T-cell (primary cell): ENCODE measurements around the gene SAMD1. TPM values are rescaled to one million over a fixed set of nuclear protein-coding genes. Genes with fewer than 3 reads are reported as not detected.

Source experiments
- ATAC-seq, 4 experiments: fragments of 200-7000 bp in 3 of 4; fragments of 150-1000 bp in 1 of 4; cut with Tn5 transposase; replicated peaks in 1 of 4; 1 replicate in 3 of 4; 2 replicates in 1 of 4; pipeline ENCODE4 v1.10.0; 2021; ENCODE audit warnings: moderate library complexity in 3 of 4, mild to moderate bottlenecking in 2 of 4, moderate number of reproducible peaks in 1 of 4
- CTCF ChIA-PET, 2 donors: fragments of 300-600 bp; sonication (Branson Sonifier 250); formaldehyde crosslinking; loops; one replicate each; lab custom pipeline; 2022; ENCODE audit warnings: antibody characterized with exemption in 2 of 2; lab: Charles Lee
- POLR2A ChIA-PET, 2 donors: fragments of 300-600 bp; sonication (Branson Sonifier 250); formaldehyde crosslinking; loops; one replicate each; lab custom pipeline; 2022; ENCODE audit warnings: antibody characterized with exemption in 2 of 2; lab: Charles Lee
- DNase-seq, 35 experiments: peaks; one replicate each; pipeline versions ENCODE4 v3.0.0 to v3.0.0-alpha.2; 2013 to 2023
- H3K27ac ChIP-seq: one replicate; pipeline ENCODE4 v1.5.1; 2013; ENCODE audit warnings: low read length
- H3K27me3 ChIP-seq, 2 experiments: replicated peaks in 1 of 2; 1 replicate in 1 of 2; 2 replicates in 1 of 2; pipeline versions ENCODE4 v1.6.1 to v1.7.0; 2013; ENCODE audit warnings: low read length in 1 of 2, mixed read lengths in 1 of 2; ENCODE audit not compliant: control insufficient read depth in 2 of 2, insufficient read depth in 2 of 2; ENCODE audit errors: extremely low read depth in 1 of 2
- H3K36me3 ChIP-seq, 2 donors: 1 replicate in 1 of 2; 2 replicates in 1 of 2; pipeline versions ENCODE4 v1.6.1 to v1.7.0; 2013; ENCODE audit warnings: low read length in 1 of 2; ENCODE audit not compliant: control insufficient read depth in 2 of 2, insufficient read depth in 1 of 2; ENCODE audit errors: extremely low read depth in 1 of 2
- H3K4me1 ChIP-seq, 2 experiments: 1 replicate in 1 of 2; 2 replicates in 1 of 2; pipeline versions ENCODE4 v1.6.1 to v1.7.0; 2013; ENCODE audit warnings: low read length in 2 of 2, mixed read lengths in 1 of 2; ENCODE audit not compliant: insufficient read depth in 2 of 2, control insufficient read depth in 1 of 2; ENCODE audit errors: extremely low read depth in 1 of 2
- H3K4me3 ChIP-seq, 2 donors: 1 replicate in 1 of 2; 2 replicates in 1 of 2; pipeline versions ENCODE4 v1.5.1 to v1.7.0; 2013; ENCODE audit warnings: mild to moderate bottlenecking in 2 of 2, low read length in 1 of 2, moderate library complexity in 1 of 2; ENCODE audit not compliant: control insufficient read depth in 1 of 2; ENCODE audit errors: extremely low read depth in 1 of 2
- H3K9me3 ChIP-seq: 2 replicates; pipeline ENCODE4 v1.7.0; 2013
- H3K27ac Mint-ChIP-seq, 2 donors: one replicate each; pipeline ENCODE4 v1.8.0; 2020 to 2021; ENCODE audit warnings: mild to moderate bottlenecking in 2 of 2, mixed read lengths in 2 of 2
- H3K27me3 Mint-ChIP-seq, 2 donors: one replicate each; pipeline ENCODE4 v1.8.0; 2021 to 2022; ENCODE audit warnings: mixed read lengths in 2 of 2
- H3K36me3 Mint-ChIP-seq: one replicate; pipeline ENCODE4 v1.8.0; 2021; ENCODE audit warnings: mixed read lengths
- H3K4me1 Mint-ChIP-seq, 3 donors: one replicate each; pipeline ENCODE4 v1.8.0; 2020 to 2022; ENCODE audit warnings: mixed read lengths in 3 of 3, mild to moderate bottlenecking in 1 of 3
- H3K4me3 Mint-ChIP-seq, 3 donors: one replicate each; pipeline ENCODE4 v1.8.0; 2020 to 2022; ENCODE audit warnings: mild to moderate bottlenecking in 3 of 3, mixed read lengths in 3 of 3, moderate library complexity in 3 of 3
- H3K9me3 Mint-ChIP-seq, 3 donors: one replicate each; pipeline ENCODE4 v1.8.0; 2020 to 2022; ENCODE audit warnings: mixed read lengths in 3 of 3
- WGBS: methylation state at CpG from one replicate; pipeline ENCODE4 v1.1.5; 2013; ENCODE audit warnings: missing lambda C conversion rate; ENCODE audit not compliant: insufficient coverage; 5-methylcytosine and 5-hydroxymethylcytosine counted together
- total RNA-seq, 35 experiments: library from RNA in 6 of 35; stranded (reverse) in 6 of 35; fragments of 120-200 nt in 1 of 35; gene quantifications; one replicate each; pipeline versions ENCODE4 v1.2.1 to v1.2.4 and lab custom pipeline; 2013 to 2026

The SAMD1 gene
- total RNA-seq, 5 donors from 2014 or later (not counting 1 experiment from before 2014, with no cell fraction given) = 38.9 to 75.0 (median 59.2) TPM

- no peaks in the 10 kb centered on the region for H3K36me3 ChIP-seq
- DNase-seq (no peak), ATAC-seq (no peak)
- Mint-ChIP-seq H3K4me1 (peaks cover 51 to 59% (median 59%) of the 10 kb centered on the region in 3 donors), H3K36me3 (no peaks in the 10 kb centered on the region), H3K27me3 (no peaks in the 10 kb centered on the region), H3K9me3 (no peaks in the 10 kb centered on the region), H3K4me3 (peak overlapping the region; percentile 88 to 95 (median 92)), H3K27ac (peak overlapping the region; percentile 23 to 66)
- no peaks in the 10 kb centered on the region for H3K9me3 ChIP-seq
- H3K4me1 ChIP-seq = peaks cover 31 to 63% of the 10 kb centered on the region in 2 experiments
- no peak overlapping the region for H3K27ac ChIP-seq
- ChIA-PET CTCF (interaction anchor here in 1 of 2 donors (1.0 to 2.3 kb wide), 2 partner anchors 21 to 34 kb away, joined by 5 to 10 read pairs; partner anchors contain the start of gene ASF1B), POLR2A (interaction anchor here in 1 of 2 donors (0.6 kb wide), 2 partner anchors 450 to 838 kb away, joined by 3 to 4 read pairs; no protein-coding TSS in a partner anchor)
- 82% methylated on average over 3 of the region's 5 CpGs for WGBS
- no peaks in the 10 kb centered on the region for H3K27me3 ChIP-seq
- H3K4me3 ChIP-seq = no peak overlapping the region
Measured at GRCh38 chr19:14115756-14116155, 25.2 kb upstream of the SAMD1 start.

- Histone ChIP-seq H3K4me3 (no peak overlapping the region), H3K36me3 (no peaks in the 10 kb centered on the region), H3K27ac (no peak overlapping the region), H3K9me3 (no peaks in the 10 kb centered on the region), H3K27me3 (no peaks in the 10 kb centered on the region), H3K4me1 (peaks cover 31 to 63% of the 10 kb centered on the region in 2 experiments)
- Mint-ChIP-seq H3K36me3 (no peaks in the 10 kb centered on the region), H3K27me3 (no peaks in the 10 kb centered on the region), H3K4me3 (no peak overlapping the region), H3K4me1 (peaks cover 51 to 61% (median 59%) of the 10 kb centered on the region in 3 donors), H3K9me3 (no peaks in the 10 kb centered on the region), H3K27ac (peak overlapping the region in 1 of 2 donors; percentile 22)
- POLR2A ChIA-PET = interaction anchor here (0.6 to 0.7 kb wide), 3 partner anchors 172 to 451 kb away, joined by 3 to 4 read pairs (median 4); no protein-coding TSS in a partner anchor
- no CpG with 5 or more reads among the region's 9 CpGs for WGBS
- no peak for ATAC-seq
- peak in 25 of 35 experiments; percentile 12 to 60 (median 30) for DNase-seq
- CTCF ChIA-PET = interaction anchor here (0.8 to 2.3 kb wide), 2 partner anchors 20 to 22 kb away, joined by 6 to 10 read pairs; partner anchors contain the start of gene ASF1B (in 1 of the 2)
Measured at GRCh38 chr19:14114854-14115253, 24.3 kb upstream of the SAMD1 start.

DNA sequence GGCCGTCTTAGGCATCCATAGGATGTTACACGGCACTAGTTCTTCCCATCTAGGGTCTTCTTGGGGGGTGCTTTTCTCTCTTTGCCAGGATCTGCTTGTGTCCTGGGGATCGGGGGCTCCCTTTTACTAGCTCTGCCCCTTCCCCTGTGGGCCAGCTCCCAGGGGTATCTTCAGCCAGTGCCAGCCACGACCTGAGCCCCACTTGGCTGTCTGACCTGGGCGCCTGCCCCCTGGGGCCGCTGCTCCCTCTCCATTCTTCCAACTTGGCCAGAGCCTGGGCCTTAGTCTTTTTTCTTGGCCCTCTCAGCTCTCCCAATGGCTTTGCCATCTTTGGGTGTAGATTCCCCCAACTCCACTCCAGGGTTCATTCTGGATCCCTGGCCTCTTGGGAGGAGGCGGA lies 23.9 kb upstream of the SAMD1 start:
- peak overlapping the region in 1 of 2 donors; percentile 22 for H3K27ac Mint-ChIP-seq
- Histone ChIP-seq H3K4me3 (no peak overlapping the region), H3K27me3 (no peaks in the 10 kb centered on the region), H3K36me3 (no peaks in the 10 kb centered on the region), H3K9me3 (no peaks in the 10 kb centered on the region), H3K4me1 (peaks cover 31 to 63% of the 10 kb centered on the region in 2 experiments), H3K27ac (no peak overlapping the region)
- no peaks in the 10 kb centered on the region for H3K9me3 Mint-ChIP-seq
- DNase-seq (no peak), ATAC-seq (no peak)
- POLR2A ChIA-PET = interaction anchor here in 1 of 2 donors (0.6 to 0.7 kb wide), 2 partner anchors 172 to 231 kb away, joined by 3 to 4 read pairs; no protein-coding TSS in a partner anchor
- no peaks in the 10 kb centered on the region for H3K36me3 Mint-ChIP-seq
- H3K4me1 Mint-ChIP-seq = peaks cover 51 to 61% (median 59%) of the 10 kb centered on the region in 3 donors
- 98% methylated on average over 7 of the region's 7 CpGs for WGBS
- CTCF ChIA-PET = interaction anchor here (0.5 to 2.3 kb wide), 5 partner anchors 21 to 396 kb away, joined by 3 to 10 read pairs (median 3); partner anchors contain the start of gene ASF1B (in 1 of the 2)
- no peaks in the 10 kb centered on the region for H3K27me3 Mint-ChIP-seq
- H3K4me3 Mint-ChIP-seq = no peak overlapping the region

- peak overlapping the region in 1 of 3 donors; percentile 49 for H3K4me3 Mint-ChIP-seq
- WGBS = 90% methylated on average over 14 of the region's 18 CpGs
- DNase-seq (peak in 22 of 35 experiments; percentile 10 to 69 (median 34)), ATAC-seq (no peak)
- no peaks in the 10 kb centered on the region for H3K36me3 Mint-ChIP-seq
- peaks cover 48 to 58% (median 56%) of the 10 kb centered on the region in 3 donors for H3K4me1 Mint-ChIP-seq
- ChIA-PET CTCF (interaction anchor here in 1 of 2 donors (0.5 to 0.8 kb wide), 4 partner anchors 21 to 396 kb away, joined by 3 to 6 read pairs (median 3); no protein-coding TSS in a partner anchor), POLR2A (interaction anchor here in 1 of 2 donors (0.5 kb wide), 1 partner anchor 441 kb away, joined by 3 read pairs; no protein-coding TSS in a partner anchor)
- H3K27me3 Mint-ChIP-seq = no peaks in the 10 kb centered on the region
- H3K27ac Mint-ChIP-seq = peak overlapping the region in 1 of 2 donors; percentile 11
- Histone ChIP-seq H3K4me3 (no peak overlapping the region), H3K4me1 (peaks cover 31 to 62% of the 10 kb centered on the region in 2 experiments), H3K27ac (no peak overlapping the region), H3K9me3 (no peaks in the 10 kb centered on the region), H3K27me3 (no peaks in the 10 kb centered on the region), H3K36me3 (no peaks in the 10 kb centered on the region)
- no peaks in the 10 kb centered on the region for H3K9me3 Mint-ChIP-seq
Measured at GRCh38 chr19:14113762-14114414, 23.3 kb upstream of the SAMD1 start.

GRCh38 chr19:14112809-14113385 lies 22.3 kb upstream of the SAMD1 start:
- Histone ChIP-seq H3K4me1 (peaks cover 29 to 54% of the 10 kb centered on the region in 2 experiments), H3K27me3 (no peaks in the 10 kb centered on the region), H3K27ac (no peak overlapping the region), H3K9me3 (no peaks in the 10 kb centered on the region), H3K4me3 (no peak overlapping the region), H3K36me3 (no peaks in the 10 kb centered on the region)
- 92% methylated on average over 3 of the region's 12 CpGs for WGBS
- H3K4me3 Mint-ChIP-seq = peak overlapping the region in 1 of 3 donors; percentile 13
- H3K27me3 Mint-ChIP-seq = no peaks in the 10 kb centered on the region
- H3K4me1 Mint-ChIP-seq = peaks cover 42 to 52% (median 51%) of the 10 kb centered on the region in 3 donors
- no peaks in the 10 kb centered on the region for H3K36me3 Mint-ChIP-seq
- no peak for DNase-seq
- CTCF ChIA-PET = no interaction called here
- peak overlapping the region in 1 of 2 donors; percentile 34 for H3K27ac Mint-ChIP-seq
- H3K9me3 Mint-ChIP-seq = no peaks in the 10 kb centered on the region
- no peak for ATAC-seq
- POLR2A ChIA-PET = interaction anchor here in 1 of 2 donors (0.5 kb wide), 1 partner anchor 442 kb away, joined by 3 read pairs; no protein-coding TSS in a partner anchor
